ENCODE measurements around the gene MSANTD1.

DNA sequence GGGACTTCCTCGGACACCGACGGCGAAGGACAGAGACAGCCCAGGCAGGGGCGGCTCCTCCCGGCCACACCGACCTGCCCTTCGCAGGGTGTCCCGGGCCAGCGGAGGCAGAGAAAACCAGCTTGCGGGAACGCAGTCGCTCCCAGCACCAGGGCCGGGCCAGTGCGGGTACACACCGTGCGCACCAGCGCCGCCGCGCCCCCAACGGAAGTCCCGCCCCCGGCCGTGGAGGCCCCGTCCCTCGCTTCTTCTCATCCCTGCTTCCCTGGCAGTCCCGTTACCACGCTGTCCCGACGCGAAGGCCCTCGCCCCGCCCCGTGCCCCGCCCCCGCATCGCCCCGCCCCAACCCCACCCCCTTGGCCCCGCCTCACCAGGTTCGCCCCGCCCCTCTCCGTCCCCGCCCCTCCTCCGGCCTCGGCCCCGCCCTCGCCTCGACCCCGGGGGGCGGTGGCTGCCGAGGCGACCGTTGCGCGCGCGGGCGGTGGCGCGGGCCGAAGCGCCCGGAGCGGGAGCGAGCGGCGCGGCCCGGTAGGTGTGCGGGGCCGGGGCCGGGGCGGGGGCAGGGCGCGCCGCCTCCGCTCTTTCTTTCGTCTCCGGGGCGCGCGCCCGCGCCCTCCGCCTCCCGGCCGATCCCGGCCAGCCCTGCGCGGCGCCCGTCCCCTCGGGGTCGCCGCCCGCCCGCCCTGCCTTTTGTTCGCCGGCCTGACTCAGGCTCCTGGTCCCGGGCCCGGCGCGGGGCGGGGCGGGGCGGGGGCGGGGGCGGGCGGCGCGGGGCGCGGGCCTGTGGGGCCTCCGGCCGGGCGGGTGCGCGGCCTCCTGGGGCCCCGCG, 43.8 kb downstream of the MSANTD1 start, which contains the start of gene RGS12:
- TF ChIP-seq CTCF (IDR thresholded peaks at IDR 0.05): no peak
- peak; percentile 4 for TF ChIP-seq POLR2A (IDR thresholded peaks at IDR 0.05)
